ENCODE data around the gene TLL1.

Gene TLL1

DNA sequence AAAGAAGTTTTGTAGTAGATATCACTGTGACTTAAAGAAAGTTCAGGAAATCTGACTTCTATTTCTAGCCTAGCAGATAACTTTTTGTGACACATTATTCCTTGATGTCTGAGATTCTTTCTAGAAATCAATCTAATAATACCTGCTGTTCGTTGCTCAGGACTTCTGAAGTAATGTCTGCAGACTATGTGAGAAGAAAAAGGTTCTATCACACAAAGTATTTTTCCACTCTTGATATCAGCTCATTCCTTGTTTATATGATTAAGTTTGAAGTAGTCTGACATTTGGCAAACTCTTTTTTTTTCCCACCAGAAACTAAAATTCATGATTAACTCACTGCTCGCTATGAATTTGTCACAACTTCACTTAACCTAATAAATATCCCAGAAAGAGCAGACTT, 56.6 kb downstream of the TLL1 start:
- H3K4me3 ChIP-seq (ENCODE audit: control insufficient read depth, low read depth, low read length) = no peak overlapping the region
- no peak for TF ChIP-seq CTCF (conservative IDR thresholded peaks at IDR 0.05; ENCODE audit: control insufficient read depth, insufficient read depth, low read depth, low read length)
- DNase-seq (ENCODE audit: low read depth) = no peak

GRCh38 chr4:165931741-165932140, 58.7 kb downstream of the TLL1 start:
- no peak for TF ChIP-seq CTCF (conservative IDR thresholded peaks at IDR 0.05; ENCODE audit: control insufficient read depth, insufficient read depth, low read depth, low read length)
- DNase-seq (ENCODE audit: low read depth) = no peak
- no peak overlapping the region for H3K4me3 ChIP-seq (ENCODE audit: control insufficient read depth, low read depth, low read length)

DNA sequence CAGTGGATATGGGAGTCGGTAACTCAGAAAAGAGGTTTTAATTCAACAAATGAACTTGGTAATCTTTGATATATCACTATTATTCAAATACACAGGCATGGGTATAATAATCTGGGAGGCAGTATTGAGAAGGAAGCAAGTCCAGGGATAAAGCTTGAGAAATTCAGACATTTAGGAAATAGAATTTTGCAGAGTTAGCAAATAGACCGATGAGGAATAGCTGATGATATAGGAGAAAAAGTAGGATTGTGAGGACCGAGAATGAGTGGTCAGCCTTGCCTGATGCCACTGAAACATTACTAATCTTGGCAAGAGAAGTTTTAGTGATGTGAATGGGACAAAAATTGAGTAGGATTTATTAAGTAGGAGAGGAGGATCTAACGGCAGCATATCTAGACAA, 71.9 kb downstream of the TLL1 start:
- H3K4me3 ChIP-seq (ENCODE audit: control insufficient read depth, low read depth, low read length) = no peak overlapping the region
- no peak for TF ChIP-seq CTCF (conservative IDR thresholded peaks at IDR 0.05; ENCODE audit: control insufficient read depth, insufficient read depth, low read depth, low read length)
- DNase-seq (ENCODE audit: low read depth) = no peak

DNA sequence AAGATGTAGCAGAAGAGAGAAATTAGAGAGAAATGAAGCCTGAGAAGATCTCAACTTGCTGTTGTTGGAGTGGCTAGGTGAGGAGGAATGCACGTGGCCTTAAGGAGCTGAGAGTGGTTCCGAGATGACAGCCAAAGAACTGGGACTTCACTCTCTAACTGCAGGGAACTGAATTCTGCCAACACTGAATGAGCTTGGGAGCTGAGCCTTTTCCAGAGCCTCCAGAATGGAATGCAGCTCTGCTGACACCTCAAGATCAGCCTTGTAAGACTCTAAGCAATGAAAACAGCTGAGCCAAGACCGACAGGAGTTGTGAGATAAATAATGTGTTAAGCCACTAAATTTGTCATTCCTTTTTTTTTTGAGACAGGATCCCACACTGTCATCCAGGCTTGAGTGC, 73.0 kb downstream of the TLL1 start:
- no peak overlapping the region for H3K4me3 ChIP-seq (ENCODE audit: control insufficient read depth, low read depth, low read length)
- TF ChIP-seq CTCF (conservative IDR thresholded peaks at IDR 0.05; ENCODE audit: control insufficient read depth, insufficient read depth, low read depth, low read length) = no peak
- DNase-seq (ENCODE audit: low read depth) = no peak

DNA sequence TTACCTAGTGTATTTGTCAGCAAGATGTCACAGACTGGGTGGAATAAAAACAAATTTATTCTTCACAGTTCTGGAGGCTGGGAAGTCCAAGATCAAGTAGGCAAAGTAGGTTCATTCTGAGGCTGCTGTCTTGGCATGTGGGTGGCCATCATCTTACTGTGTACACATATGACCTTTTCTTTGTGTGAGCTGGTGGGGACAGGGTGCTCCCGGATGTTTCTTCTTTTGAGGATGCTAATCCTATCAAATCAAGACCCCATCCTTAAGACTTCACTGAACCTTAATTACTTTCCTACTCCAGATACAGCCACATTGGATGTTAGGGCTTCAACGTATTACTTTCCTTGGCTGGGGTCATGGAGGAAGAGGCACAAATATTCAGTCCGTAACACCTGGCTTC, 74.0 kb downstream of the TLL1 start:
- DNase-seq (ENCODE audit: low read depth) = no peak
- TF ChIP-seq CTCF (conservative IDR thresholded peaks at IDR 0.05; ENCODE audit: control insufficient read depth, insufficient read depth, low read depth, low read length) = no peak
- H3K4me3 ChIP-seq (ENCODE audit: control insufficient read depth, low read depth, low read length) = no peak overlapping the region

DNA sequence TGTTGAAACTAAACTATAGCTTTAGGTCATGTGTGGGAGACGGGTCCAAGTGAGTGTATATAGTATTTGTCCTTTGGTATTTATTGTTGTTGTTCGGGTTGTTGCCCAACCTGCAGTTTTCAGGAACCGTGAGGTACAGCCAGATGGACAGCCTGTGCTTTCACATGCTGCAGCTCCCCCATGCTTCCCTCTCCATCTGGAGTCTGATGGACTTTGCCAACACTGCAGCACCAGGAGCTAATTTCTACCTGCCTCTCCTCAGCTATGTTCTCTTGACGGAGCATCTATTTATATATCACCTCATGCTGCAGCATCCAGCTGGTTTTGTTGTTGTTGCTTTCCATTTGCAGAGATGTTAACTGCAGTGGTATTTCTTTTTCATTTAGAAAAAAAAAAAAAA, 80.1 kb downstream of the TLL1 start:
- no peak for TF ChIP-seq CTCF (conservative IDR thresholded peaks at IDR 0.05; ENCODE audit: control insufficient read depth, insufficient read depth, low read depth, low read length)
- no peak overlapping the region for H3K4me3 ChIP-seq (ENCODE audit: control insufficient read depth, low read depth, low read length)
- DNase-seq (ENCODE audit: low read depth) = no peak

- no peak overlapping the region for H3K4me3 ChIP-seq (ENCODE audit: control insufficient read depth, low read depth, low read length)
- no peak for DNase-seq (ENCODE audit: low read depth)
- TF ChIP-seq CTCF (conservative IDR thresholded peaks at IDR 0.05; ENCODE audit: control insufficient read depth, insufficient read depth, low read depth, low read length) = no peak
Measured at GRCh38 chr4:165963621-165964020, 90.6 kb downstream of the TLL1 start.

All from fibroblast of mammary gland (primary cell).